Measurements from ENCODE around the gene BTRC. TPM values are rescaled to one million over a fixed set of nuclear protein-coding genes. Genes with fewer than 3 reads are reported as not detected.

BTRC gene
- total RNA-seq, 4 donors from 2014 or later = 14.7 to 23.0 (median 16.8) TPM

DNA sequence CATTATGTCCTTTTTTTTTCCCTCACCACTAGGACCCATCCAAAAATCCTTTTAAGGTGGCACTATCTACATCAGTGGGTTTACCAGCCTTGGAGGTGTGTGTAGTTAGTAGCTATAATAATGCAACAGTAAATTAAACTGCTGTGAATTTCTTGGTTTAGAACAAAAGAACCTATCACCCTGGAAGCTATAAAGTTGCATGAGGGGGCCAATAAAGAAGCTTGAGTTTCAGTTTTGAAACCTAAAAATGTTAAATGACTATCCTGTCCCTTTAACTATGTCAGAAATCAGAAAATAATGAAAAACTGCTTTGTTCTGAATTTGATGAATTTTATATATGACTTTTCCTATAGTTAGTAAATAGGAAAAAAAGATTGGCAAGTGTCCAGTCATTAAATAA lies 153.9 kb downstream of the BTRC start:
- no peak overlapping the region for H3K4me3 ChIP-seq (ENCODE audit: low read depth, poor library complexity, severe bottlenecking)
- no peak for DNase-seq (ENCODE audit: low spot score in 2 of 2)
- TF ChIP-seq, protein P1, sequence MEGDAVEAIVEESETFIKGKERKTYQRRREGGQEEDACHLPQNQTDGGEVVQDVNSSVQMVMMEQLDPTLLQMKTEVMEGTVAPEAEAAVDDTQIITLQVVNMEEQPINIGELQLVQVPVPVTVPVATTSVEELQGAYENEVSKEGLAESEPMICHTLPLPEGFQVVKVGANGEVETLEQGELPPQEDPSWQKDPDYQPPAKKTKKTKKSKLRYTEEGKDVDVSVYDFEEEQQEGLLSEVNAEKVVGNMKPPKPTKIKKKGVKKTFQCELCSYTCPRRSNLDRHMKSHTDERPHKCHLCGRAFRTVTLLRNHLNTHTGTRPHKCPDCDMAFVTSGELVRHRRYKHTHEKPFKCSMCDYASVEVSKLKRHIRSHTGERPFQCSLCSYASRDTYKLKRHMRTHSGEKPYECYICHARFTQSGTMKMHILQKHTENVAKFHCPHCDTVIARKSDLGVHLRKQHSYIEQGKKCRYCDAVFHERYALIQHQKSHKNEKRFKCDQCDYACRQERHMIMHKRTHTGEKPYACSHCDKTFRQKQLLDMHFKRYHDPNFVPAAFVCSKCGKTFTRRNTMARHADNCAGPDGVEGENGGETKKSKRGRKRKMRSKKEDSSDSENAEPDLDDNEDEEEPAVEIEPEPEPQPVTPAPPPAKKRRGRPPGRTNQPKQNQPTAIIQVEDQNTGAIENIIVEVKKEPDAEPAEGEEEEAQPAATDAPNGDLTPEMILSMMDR (IDR thresholded peaks at IDR 0.05) = no peak
- TF ChIP-seq POLR2A (IDR thresholded peaks at IDR 0.05) = no peak
- intact Hi-C loops (cut with DNase I; ENCODE audit: low total_unique reads) = no loop called here

DNA sequence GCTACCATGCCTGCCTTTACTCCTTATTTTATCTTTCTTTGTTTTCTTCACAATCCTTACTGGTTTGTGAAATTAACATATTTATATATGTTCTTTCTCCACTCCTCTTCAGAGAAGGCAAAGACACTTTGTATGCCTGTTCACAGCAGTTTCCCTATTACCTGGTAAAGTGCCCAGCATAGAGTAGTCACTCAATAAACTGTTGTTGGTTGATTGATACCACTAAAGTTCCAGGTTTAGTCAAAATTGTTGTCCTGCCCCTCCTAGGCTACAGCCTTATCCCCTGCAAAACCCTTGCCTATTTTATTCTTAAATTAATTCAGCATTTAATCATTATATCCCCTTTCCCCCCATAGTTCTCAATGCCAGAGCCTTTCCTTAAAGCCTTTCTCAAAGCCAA lies 158.0 kb downstream of the BTRC start:
- TF ChIP-seq, protein P1 (IDR thresholded peaks at IDR 0.05) = no peak
- TF ChIP-seq POLR2A (IDR thresholded peaks at IDR 0.05) = no peak
- intact Hi-C loops (cut with DNase I; ENCODE audit: low total_unique reads) = no loop called here
- H3K4me3 ChIP-seq (ENCODE audit: low read depth, poor library complexity, severe bottlenecking) = no peak overlapping the region

DNA sequence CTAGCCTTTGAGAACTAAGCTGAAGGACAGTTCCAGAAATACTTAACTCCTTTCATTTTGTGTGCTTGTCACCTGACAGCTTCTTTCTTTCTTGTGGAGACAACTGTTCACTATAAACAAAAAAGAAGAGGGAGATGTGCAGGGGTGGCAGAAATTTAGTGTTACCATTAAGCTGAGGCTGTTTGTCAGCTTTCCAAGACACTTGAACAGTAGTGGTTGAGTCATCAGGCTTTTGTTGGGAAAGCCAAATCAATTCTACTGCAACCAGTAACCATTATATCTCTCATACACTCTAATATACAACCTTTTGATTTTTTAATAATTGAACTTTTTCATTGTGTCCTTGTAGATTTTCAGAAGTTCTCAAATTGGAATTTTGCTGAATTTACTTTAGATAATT lies 158.8 kb downstream of the BTRC start:
- H3K4me3 ChIP-seq (ENCODE audit: low read depth, poor library complexity, severe bottlenecking) = no peak overlapping the region
- TF ChIP-seq, protein P1 (IDR thresholded peaks at IDR 0.05) = no peak
- TF ChIP-seq POLR2A (IDR thresholded peaks at IDR 0.05) = no peak
- DNase-seq (ENCODE audit: low spot score in 2 of 2) = no peak
- intact Hi-C loops (cut with DNase I; ENCODE audit: low total_unique reads) = no loop called here

More for the DNA sequence above, 158.0 kb downstream of the BTRC start:
- DNase-seq (ENCODE audit: low spot score in 2 of 2) = no peak

DNA sequence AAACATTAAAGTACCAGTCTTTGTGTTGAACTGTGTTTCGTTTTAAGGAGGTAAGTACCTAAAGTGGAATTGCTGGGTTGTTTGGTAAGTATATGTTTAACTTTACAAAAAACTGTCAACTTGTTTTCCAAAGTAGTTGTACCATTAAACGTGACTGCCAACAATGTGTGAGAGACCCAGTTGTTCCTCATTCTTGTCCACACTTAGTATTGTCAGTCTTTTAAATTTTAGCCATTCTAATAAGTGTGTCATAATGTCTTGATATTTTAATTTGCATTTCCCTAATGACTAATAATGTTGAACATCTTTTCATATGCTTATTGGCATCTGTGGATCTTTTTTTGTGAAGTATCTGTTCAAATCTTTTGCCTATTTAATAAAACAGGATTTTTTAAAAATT lies 159.8 kb downstream of the BTRC start:
- 93 to 98% methylated on average over 2 of the region's 2 CpGs for WGBS, 2 donors

DNA sequence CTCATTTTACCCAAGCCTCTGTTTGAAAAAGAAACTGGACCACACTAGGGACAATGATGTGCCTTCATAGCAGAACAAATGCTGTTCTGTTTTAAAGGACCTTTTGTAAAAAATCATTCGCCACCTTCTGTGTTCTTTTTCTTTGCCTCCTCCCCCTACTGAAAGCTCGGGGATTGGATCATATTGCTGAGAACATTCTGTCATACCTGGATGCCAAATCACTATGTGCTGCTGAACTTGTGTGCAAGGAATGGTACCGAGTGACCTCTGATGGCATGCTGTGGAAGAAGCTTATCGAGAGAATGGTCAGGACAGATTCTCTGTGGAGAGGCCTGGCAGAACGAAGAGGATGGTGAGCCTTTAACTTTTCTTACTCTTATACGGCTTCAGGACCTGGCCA lies 171.9 kb downstream of the BTRC start:
- intact Hi-C loops (cut with DNase I; ENCODE audit: low total_unique reads) = no loop called here
- no peak for DNase-seq (ENCODE audit: low spot score in 2 of 2)
- 94% methylated on average over 6 of the region's 6 CpGs for WGBS, 2 donors
- no peak for TF ChIP-seq POLR2A (IDR thresholded peaks at IDR 0.05)
- TF ChIP-seq, protein P1 (IDR thresholded peaks at IDR 0.05) = no peak
- H3K4me3 ChIP-seq (ENCODE audit: low read depth, poor library complexity, severe bottlenecking) = no peak overlapping the region

More for the DNA sequence above, 159.8 kb downstream of the BTRC start:
- no peak for TF ChIP-seq POLR2A (IDR thresholded peaks at IDR 0.05)
- TF ChIP-seq, protein P1 (IDR thresholded peaks at IDR 0.05) = no peak
- intact Hi-C loops (cut with DNase I; ENCODE audit: low total_unique reads) = no loop called here
- no peak overlapping the region for H3K4me3 ChIP-seq (ENCODE audit: low read depth, poor library complexity, severe bottlenecking)
- no peak for DNase-seq (ENCODE audit: low spot score in 2 of 2)

DNA sequence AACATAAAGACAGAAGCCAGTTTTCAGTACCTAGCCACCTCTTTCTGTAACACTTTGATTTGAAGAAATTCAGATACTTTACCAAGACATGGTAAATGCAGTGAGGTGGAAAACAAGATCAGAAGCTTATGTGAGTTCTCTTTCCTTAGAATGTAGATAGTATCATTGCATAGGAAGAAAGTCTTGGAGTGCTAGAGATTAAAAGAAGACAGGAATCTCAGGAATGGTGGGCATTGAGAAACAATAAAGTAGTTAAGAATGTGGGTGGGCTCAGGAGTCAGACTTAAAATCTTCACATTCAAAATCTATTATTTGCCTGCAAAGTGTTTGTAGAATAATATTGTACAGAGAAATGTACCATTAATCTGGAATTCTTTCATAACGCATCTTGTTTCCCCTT lies 175.2 kb downstream of the BTRC start:
- intact Hi-C loops (cut with DNase I; ENCODE audit: low total_unique reads) = no loop called here
- 84 to 89% methylated on average over 1 of the region's 1 CpG for WGBS, 2 donors
- no peak for TF ChIP-seq POLR2A (IDR thresholded peaks at IDR 0.05)
- TF ChIP-seq, protein P1 (IDR thresholded peaks at IDR 0.05) = no peak

More for the DNA sequence above, 175.2 kb downstream of the BTRC start:
- DNase-seq (ENCODE audit: low spot score in 2 of 2) = no peak
- H3K4me3 ChIP-seq (ENCODE audit: low read depth, poor library complexity, severe bottlenecking) = no peak overlapping the region

Measured in lower leg skin (tissue), 4 donors.